Fibroblast of the aortic adventitia (primary cell): ENCODE data around the gene NEBL. TPM values are rescaled to one million over a fixed set of nuclear protein-coding genes. Genes with fewer than 3 reads are reported as not detected.

Experiments used
- DNase-seq: peaks from one replicate; pipeline ENCODE4 v3.0.0-alpha.2; 2010; ENCODE audit warnings: low read depth
- H3K4me3 ChIP-seq: 2 replicates; pipeline ENCODE4 v1.5.1; 2011; ENCODE audit warnings: low read depth, mild to moderate bottlenecking, control low read depth, low read length, moderate library complexity
- CTCF ChIP-seq: IDR thresholded peaks from 2 replicates; pipeline ENCODE4 v1.5.1; 2011; ENCODE audit warnings: mild to moderate bottlenecking, low read length, control low read depth, inconsistent platforms; ENCODE audit not compliant: insufficient read depth
- total RNA-seq: library from RNA; depleted of rRNA; stranded (reverse); fragments of >200 nt; gene quantifications from 2 replicates; pipeline ENCODE4 v1.2.3, GENCODE V29; 2012; ENCODE audit warnings: low replicate concordance

Gene NEBL
- total RNA-seq, 1 donor, result 0.09 TPM

- no peak for TF ChIP-seq CTCF
These were observed 22.9 kb upstream of the NEBL start for GRCh38 chr10:20920061-20920460.

GRCh38 chr10:20919481-20919880, 22.4 kb upstream of the NEBL start:
- no peak overlapping the region for H3K4me3 ChIP-seq
- no peak for DNase-seq
- no peak for TF ChIP-seq CTCF

More at GRCh38 chr10:20920061-20920460, 22.9 kb upstream of the NEBL start:
- DNase-seq, result no peak
- no peak overlapping the region for H3K4me3 ChIP-seq

DNA sequence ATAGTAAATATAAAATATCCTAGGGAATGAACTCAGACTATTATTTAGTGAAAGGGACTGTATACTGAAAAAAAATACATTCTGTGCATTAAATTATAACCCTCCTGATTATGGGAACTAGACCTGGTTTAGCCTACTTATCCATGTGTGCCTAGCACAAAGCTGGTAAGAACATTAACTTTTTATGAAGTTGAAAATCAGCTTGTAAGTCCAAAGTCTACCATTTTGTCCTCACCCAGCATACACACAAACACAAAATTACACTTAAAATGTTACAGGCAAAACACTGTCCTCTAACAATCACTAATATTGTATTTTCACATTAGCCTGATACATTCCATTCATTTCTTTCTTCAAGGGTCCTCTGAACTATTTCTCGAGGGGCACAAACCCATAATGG, 19.9 kb upstream of the NEBL start:
- no peak for DNase-seq
- TF ChIP-seq CTCF, result no peak
- H3K4me3 ChIP-seq, result no peak overlapping the region

DNA sequence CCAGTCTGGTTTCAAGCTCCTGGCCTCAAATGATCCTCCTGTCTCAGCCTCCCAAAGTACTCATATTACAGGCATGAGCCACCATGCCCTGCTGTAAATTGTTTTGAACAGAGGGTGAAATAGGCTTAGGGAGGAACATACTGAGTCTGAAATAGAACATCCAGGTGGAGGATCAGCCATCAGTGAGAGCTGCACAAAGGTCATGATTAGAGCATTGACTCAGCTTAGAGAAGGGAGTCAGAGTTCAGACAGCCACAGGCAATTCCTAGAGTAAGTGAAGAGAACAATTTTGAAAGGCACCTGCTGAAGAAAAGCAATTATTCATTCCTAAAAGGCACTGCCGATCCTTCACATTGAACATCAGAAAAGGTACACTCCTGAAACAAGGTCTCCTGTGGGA, 15.9 kb upstream of the NEBL start:
- DNase-seq, result no peak
- TF ChIP-seq CTCF, result no peak
- H3K4me3 ChIP-seq, result no peak overlapping the region

DNA sequence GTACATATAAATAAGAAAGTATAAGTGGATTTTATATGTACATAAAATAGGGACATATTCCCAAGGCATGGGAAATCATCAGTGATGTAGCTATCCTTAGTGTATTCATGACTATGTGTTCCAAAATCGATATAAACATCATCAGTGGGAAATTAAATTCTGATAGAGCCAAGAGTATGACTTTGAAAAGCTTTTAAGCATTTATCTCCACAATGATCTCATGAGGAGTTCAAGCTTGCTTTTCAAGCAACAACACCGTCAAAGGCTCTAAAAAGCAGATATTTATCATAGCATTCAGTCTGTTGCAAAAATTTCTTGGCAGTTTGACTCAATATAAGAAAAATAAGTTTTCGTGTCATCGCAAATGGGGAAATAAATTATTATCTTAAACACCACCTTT, 14.5 kb upstream of the NEBL start:
- no peak overlapping the region for H3K4me3 ChIP-seq
- TF ChIP-seq CTCF, result no peak
- DNase-seq, result no peak

DNA sequence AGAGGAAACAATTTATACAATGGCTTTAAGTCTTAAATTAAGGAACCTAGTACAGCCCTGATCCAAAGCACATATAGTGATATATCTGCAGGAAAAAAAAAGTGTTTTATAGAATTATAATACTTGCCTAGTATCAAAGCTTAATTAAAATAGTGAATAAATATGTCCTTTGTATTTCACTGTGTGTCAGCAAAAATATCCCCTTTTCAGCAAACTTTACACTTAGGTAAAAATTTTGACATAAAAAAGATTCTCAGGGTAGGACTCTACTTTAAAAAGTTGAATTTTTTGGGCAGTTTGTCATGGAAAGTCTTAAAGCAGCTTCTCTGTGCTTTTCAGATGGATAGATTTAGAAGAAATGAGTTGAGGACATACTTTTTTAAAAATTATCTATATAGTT, 12.7 kb upstream of the NEBL start:
- no peak overlapping the region for H3K4me3 ChIP-seq
- TF ChIP-seq CTCF, result no peak
- no peak for DNase-seq

DNA sequence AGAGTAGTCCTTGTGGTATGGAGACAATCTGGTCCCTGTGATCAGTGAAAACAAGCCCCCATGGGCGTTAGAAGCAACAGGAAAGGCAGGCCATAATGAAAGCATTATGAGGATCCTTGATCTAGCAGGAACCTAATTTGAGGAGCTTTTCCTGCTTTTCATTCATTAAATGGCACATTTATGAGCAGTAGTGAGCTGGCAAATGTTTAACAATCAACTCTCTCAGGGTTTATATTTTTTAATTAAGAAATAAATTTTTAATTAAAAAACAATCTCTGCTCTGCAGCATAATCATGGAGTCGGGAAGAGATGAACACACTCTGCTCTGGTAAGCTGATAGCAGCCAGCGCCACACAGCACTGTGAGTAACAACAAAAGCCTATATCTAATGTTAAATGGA, 11.3 kb upstream of the NEBL start:
- no peak for DNase-seq
- no peak for TF ChIP-seq CTCF

More for the DNA sequence above, 11.3 kb upstream of the NEBL start:
- no peak overlapping the region for H3K4me3 ChIP-seq
